ENCODE results near the gene HDAC4.

The HDAC4 gene

DNA sequence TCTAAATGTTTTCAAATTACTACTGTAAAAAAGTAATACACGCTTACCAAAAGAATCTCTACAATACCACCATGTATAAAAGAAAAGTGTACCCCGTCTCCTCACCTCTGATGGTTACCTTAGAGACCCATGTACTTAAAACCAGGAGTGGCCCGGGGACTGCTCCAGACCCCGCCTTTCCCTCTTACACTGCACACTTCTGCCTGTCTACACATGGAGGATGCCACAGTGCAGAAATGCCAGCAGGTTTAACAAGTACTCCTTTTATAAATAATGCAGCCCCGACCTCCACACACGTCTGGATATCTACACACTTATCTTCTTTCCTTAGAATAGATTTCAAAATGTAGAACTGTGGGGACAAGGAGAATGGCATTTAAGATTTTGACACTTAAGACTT lies 5.3 kb downstream of the HDAC4 start:
- no peak for DNase-seq

- DNase-seq = no peak
Observed at GRCh38 chr2:239394978-239395377, 5.8 kb downstream of the HDAC4 start.

DNA sequence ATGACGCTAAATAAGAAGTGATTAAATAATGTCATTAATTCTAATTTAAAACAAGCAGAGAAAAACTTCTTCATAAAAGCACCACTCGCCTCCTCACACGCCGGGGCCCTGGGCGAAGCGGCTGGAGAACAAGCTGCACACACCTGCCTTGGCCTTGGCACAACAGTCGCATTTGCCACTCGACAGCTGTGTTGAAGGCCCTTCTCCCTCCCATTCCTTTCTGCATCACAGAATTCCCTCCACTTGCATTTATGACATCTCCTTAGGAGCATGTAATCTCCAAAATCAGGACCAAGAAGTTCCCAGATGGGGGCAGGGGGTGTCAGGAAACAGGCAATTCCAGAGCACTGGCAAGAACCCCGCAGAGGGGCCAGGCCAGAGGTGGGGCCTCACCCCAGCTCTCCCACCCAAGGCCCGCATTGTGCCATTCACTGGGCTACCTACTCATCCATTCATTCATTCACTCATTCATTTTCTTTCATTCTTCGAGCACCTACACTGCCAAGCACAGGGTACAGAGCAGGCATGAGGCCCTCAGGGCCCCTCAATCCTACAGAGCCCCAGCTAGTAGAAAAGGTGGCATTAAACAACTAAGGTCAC lies 6.4 kb downstream of the HDAC4 start:
- DNase-seq = no peak

GRCh38 chr2:239393941-239394340 lies 6.9 kb downstream of the HDAC4 start:
- no peak for DNase-seq

DNA sequence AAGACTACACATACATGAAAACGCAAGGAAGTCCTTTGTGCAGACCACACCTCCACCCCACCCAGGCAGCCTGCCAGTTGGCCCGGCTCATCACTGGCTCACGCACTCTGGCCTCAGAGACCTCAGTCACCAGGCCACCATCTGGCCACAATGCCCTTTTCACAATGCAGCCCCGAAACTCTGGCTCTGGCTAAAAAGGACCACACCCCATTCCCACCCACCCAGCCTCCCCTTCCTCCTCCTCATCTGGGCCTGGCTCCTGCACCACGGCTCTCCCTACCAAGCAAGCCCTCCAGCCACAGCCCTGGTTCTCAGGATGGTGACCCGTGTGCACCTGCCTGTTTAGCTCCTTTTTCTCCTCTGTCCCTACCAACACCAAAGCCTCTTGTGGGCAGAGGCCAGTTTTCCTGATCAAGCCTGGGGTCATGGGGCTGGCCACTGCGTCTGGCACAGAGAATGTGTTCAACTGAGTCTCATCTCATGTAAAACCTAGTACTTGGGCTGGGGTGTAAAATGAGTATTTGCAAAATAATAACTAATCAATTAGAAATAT lies 7.4 kb downstream of the HDAC4 start:
- no peak for DNase-seq

DNA sequence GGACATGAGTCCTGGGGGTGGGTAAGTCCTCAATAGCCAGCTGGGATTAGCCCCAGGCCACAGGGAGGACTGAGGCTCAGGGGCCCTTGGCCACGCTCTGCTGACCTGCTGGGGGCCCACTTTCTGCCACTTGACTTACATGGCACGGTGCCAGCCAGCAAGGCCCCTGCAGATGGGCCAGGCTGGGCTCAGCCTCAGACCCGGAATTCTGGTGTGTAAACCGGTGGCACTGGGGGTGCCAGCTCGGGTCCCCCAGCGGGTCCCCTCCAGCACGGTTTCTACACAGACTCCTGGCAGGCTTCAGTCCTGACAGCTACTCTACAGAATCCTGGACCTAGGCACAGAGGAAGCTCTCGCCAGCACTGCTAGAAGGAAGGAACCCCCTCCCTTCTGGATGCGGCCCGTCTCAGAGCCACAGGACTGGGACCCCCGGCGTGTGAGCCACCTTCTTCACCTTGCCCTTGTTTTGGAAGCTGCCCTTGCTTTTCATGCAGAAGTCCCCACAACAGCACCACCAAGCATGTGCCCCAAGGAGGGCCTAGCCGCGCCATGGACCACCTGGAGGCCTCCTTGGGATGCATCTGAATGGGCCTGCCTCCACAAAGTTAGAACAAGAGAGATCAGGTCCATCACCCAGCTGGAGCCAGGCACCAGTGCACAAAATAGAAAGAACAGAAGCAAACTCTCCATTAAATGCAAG lies 8.0 kb downstream of the HDAC4 start:
- DNase-seq = no peak

GRCh38 chr2:239392072-239392357 lies 8.8 kb downstream of the HDAC4 start:
- DNase-seq = no peak

GRCh38 chr2:239391286-239392071 lies 9.3 kb downstream of the HDAC4 start:
- DNase-seq = no peak

GRCh38 chr2:239390546-239391285 lies 10.1 kb downstream of the HDAC4 start:
- no peak for DNase-seq

DNA sequence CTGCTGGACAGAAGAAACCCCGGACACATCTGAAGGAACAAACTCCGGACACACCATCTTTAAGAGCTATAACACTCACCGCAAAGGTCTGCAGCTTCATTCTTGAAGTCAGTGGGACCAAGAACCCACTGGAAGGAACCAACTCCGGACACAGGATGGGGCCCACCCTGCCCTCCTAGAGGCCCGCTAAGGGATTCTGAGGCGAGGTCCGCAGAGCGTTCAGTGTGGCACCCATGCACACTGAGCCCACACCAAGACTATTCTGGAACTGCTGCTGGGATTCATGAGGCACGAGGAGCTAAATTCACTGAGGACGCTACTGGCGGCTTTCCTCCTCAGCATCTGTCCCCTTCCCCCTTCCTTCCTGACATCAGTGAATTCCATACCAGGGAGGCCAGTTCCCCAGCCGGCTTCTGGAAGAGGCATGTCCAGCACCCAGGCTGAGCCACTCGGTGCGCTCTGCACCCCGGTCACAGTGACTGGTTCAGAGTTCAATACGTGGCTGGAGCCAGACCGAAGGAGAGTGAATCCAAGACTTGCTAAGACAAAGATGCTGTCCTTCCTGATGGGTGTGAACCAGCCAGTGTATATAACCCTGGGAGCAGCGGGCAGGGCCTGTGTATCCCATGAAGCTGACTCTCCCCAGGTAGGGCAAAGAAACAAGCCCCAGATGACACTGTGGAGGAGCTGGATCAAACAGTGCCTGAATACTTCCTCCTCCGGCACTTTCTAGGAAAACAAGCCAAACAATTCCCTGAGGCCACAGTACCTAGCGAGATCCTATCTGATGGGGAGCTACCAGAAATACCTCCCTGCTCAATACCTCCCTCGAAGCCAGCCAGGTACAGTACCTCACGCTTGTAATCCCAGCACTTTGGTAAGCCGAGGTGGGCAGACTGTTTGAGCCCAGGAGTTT lies 11.1 kb downstream of the HDAC4 start:
- DNase-seq = no peak

DNA sequence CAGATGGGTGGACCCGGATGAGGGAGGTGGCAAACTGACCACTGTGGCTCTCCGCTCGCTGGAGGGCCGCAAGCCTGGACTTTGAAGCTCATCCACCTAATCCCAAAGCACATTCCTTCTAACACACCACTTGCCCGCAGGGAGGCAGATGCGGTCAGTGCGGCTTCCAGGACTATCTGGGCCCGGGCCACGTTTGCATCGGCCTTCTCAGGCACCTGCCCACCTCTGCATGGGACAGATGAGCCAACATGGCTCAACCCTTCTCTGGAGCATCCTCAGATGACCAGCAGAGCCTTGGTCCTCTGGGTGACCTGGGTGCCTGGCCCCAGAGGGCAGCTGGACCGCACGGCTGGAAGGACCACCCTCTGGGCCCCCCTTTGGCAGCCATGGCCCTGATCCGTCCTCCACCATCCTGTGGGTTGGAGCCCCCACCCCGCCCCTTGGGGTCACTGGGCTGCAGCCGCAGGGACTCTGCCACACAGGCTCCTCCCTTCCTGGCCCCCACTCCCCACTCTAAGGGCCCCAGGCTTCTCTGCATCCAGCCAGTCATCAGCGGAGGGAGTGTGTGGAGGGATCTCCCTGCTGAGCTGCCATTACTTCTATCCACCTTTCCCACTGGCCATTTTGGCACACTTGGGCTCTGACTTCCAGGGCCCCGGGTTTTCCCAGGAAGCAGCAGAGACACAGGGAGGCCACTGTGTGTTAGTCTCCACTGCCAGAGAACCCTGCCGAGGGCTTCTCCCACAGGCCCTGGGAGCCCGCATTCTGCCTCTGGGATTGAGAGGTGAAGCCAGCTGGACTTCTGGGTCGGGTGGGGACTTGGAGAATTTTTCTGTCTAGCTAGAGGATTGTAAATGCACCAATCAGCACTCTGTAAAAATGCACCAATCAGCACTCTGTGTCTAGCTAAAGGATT lies 12.3 kb downstream of the HDAC4 start:
- no peak for DNase-seq

DNA sequence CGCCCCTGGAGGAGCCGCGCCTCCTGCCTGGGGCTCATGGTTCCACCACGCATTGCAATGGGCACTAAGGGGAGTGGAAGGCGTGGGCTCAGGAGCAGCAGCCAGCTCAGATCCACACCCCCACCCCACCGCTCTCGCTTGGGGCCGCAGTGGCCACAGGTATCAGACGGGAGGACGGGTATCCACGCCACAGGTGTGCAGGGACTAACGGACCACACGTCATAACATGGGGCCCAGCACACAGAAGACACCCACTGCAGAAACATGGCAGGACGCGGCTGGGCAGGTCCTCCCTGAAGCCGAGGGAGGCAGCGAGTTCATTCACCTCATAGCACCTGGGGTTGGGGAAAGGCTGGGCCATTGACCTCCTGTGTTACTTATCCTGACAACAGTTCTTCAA lies 13.0 kb downstream of the HDAC4 start:
- no peak for DNase-seq

- no peak for DNase-seq
Observed at GRCh38 chr2:239386872-239387445, 13.9 kb downstream of the HDAC4 start.

GRCh38 chr2:239386001-239386670 lies 14.7 kb downstream of the HDAC4 start:
- DNase-seq = no peak

DNA sequence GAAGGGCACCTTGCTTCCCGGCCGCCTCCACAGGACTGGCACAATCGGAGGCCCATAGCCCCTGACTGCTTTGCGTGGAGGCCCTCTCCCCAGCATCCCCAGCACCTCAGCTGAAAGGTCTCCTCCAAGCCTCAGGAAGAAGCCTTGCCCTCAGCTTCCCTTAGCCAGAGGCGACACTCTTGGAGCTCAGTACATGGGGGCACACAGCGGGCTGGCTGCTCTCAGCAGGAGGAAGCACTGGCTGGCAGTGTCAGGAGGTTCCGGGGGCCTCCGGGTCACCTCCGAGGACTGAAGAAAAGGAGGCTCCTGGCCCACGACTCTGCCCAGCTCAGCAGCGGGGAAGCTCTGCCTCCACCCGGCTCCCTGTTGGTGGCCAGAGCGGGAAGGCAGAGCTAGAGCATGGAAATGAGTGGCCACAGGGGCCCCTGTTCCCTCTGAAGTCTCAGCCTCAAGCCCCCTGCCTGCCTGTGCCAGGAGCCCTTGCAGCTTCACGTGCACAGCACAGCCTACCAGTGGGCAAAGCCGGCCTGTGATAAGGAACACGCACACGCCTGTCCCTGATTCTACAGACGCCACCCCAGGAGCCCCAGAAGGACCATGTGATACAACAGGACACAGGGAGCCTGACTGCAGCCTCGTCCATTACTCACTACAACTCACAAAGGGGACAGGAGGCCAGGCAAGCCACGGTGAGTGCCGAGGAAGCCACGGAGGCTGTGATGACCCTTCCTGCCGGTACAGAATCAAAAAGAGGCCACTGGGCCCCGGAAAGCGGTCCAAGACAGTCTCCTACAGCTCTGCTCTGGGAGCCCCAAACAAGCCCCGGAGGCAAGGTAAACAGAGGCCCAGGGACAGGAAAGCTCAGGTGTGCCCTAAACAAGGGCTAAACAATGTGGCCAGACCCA lies 15.5 kb downstream of the HDAC4 start:
- no peak for DNase-seq

DNA sequence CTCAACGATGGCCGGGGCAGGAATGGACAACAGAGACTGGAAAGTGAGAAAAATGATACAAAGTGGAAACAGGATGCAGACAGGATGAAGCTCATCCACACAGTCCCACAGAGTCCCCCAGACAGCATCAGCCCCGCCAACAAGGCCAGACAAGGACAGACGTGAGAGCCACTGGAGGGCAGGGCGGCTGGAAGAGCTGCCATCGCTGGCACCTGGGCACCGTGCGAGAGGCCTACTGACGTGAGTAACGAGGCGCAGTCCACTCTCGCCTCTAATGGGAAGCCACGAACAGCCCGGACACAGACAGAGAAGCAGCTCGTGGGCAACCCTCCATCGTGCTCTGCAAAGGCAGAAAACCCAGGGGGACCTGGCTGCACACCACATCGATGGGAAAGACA lies 17.1 kb downstream of the HDAC4 start:
- no peak for DNase-seq

DNA sequence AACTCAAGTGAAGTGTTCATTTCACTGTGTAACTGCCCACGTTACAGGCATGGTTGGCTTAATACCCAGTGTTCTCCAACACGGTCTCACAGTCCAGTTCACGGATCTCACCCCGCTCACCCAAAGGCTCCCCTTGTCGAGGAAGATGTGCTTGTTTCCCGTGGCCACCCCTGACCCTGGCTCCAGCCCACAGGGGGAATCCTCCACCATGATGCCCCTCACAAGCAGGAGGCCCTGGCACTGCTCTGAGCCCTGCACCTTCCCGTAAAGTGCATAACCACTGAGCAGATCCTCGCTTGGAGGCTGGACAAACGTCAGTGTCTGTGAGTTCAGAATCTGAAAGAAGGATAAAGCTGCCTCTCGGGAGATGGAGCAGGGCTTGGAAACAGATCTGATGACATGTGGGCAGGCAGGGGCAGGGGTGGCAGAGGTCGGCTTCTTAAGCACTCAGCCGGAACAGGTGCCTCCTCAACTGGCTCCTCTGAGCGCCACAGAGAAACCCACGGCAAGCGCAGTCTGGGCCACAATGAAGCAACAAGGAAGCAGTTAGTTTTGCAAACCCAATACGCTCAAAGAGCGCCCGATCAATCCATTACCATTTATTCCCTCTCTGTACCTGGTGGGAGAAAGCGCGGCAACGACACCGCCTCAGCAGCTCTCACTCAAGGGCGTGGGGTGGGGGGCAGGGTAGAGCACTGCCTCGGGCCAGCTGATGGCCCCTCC lies 17.6 kb downstream of the HDAC4 start:
- DNase-seq = no peak

DNA sequence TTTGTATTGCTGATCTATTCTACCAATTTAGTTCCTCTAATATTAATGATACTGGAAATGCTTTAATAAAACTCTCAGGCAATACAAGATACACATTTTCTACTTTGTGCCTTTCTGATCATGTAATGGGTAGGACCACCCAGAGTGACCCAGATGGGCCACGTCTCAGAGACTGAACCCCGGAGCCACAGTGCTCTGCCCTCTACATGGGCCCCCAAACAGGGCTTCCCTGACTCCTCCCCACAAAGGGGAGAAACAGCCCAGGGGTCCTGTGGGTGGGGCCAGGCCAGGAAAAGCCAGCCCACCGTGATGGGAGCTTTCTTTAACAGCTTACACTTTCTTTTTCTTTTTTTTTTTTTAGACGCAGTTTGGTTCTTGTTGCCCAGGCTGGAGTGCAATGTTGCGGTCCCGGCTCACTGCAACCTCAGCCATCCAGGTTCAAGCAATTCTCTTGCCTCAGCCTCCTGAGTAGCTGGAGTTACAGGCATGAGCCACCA lies 18.4 kb downstream of the HDAC4 start:
- no peak for DNase-seq
